GM12875 (cell line): ENCODE results near the gene SNX24.
A peak's percentile ranks its signal among the peaks of the same experiment; 100 is the strongest.

ENCODE experiments used
- H3K4me3 ChIP-seq: one replicate; pipeline ENCODE4 v1.5.1; 2011; ENCODE audit warnings: low read depth, low read length, control low read depth
- CTCF ChIP-seq: IDR thresholded peaks from 2 replicates; pipeline ENCODE4 v1.5.1; 2011; ENCODE audit warnings: low read depth, mild to moderate bottlenecking, control low read depth, inconsistent platforms, low read length, moderate library complexity, borderline replicate concordance; ENCODE audit not compliant: insufficient read depth

The SNX24 gene

DNA sequence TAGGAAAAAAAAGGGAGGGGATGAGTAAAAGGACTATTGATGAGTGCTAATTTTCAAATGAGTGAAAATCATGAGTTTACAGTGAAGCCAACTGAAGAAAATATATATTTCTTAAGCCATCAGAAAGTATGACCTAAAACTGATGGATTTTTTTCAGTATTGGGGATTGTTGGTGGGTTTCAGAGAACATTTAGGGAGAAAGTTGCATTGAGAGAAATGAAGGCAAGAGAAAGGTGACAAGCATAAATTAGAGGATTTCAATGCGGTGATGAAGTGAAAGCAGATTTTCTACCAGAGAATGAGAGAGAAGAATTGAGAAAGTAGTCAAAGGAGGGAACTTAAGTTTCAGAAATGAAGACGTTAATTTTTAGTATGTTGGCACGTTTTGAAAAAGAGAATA, 8.5 kb upstream of the SNX24 start:
- H3K4me3 ChIP-seq = no peak overlapping the region
- no peak for TF ChIP-seq CTCF

GRCh38 chr5:122839731-122840130, 5.7 kb upstream of the SNX24 start:
- no peak overlapping the region for H3K4me3 ChIP-seq
- TF ChIP-seq CTCF = no peak

GRCh38 chr5:122842016-122842580, 3.3 kb upstream of the SNX24 start:
- TF ChIP-seq CTCF = no peak
- H3K4me3 ChIP-seq = no peak overlapping the region

DNA sequence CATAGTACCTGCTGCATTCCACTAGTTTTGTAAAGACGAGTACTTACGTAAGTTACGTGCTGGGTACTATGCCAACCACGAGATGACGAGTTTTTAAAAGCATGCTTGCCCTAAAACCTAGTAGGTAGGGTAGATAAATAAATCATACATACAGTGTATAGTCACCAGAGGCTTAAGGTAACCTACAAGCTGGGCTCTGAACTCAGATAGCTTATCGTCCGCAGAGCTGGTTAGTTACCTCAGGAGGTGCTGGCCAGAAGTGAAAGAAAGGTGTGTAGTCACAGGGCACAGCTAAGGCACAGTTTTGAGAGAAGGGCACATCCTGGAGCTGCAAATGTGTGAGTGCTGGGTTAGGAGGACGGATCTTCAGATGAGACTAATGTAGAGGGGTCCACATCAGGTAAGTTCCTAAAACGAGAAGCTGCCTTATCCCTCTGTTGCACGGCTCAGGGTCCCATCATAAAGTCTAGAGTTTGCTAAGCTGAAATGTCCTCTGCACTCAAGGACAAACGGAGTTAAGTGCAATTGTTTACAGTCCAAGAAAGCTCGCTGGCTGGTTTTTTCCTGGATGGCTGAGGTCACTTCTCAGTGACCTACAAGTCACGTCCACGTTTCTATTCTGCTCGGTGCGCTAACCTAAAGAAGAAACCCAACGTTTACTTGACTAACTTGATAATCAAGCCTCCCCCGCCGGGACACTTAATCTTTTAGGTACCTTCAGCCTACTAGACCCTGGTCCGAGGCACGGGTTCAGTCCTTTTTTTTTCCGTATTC, 1.1 kb upstream of the SNX24 start:
- no peak for TF ChIP-seq CTCF
- peak overlapping the region; percentile 73 for H3K4me3 ChIP-seq

- H3K4me3 ChIP-seq = peak overlapping the region; percentile 73
- TF ChIP-seq CTCF = no peak
These were observed 544 bp upstream of the SNX24 start for GRCh38 chr5:122844910-122845228.

DNA sequence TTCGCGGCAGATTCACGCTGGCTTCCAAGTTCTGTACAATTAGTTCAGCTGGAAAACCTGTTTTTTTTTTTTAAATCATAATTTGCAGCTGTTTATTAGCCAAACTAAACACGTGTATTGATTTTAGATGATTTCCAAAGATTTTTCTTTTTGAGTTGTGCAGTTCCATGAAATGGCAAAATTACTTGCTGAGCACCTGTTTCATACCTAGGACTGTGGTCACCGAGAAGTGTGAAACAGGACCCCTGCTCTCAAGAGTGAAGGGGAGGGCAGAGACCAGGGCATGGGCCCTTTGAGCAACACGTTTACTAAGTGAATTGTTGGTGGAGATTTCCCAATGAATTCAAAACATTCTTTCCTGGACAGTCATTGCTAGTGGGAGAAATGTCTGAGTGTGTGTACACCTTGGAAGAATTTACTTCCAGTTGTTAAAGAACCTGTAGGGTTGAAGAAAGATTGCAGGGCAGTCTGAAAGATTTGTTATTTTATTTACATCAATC, 688 bp downstream of the SNX24 start:
- H3K4me3 ChIP-seq = peak overlapping the region; percentile 73
- no peak for TF ChIP-seq CTCF

DNA sequence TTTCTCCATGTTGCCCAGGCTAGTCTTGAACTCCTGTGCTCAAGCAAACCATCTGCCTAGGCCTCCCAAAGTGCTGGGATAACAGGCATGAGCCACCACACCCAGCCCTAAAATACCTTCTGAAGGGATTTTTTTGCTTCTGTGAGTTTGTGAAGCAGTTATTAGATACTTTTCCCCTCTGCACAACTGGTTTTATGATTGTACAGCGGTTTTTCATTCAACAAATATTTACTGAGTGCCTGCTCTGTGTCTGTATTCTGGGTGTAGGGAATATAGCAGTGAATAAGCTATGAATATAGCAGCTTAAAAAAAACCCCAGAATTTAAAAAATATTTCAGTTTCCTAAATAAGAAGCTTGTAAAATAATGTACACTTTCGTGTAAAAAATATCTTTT, 2.3 kb downstream of the SNX24 start:
- H3K4me3 ChIP-seq = no peak overlapping the region
- TF ChIP-seq CTCF = no peak
